DMS114 treated with DMSO at 0.1 percent for 48 hours (cell line): ENCODE results near the gene IFNL2.
"Not testable (repeated sequence)": the region's sequence is repeated elsewhere in the genome, so short reads cannot be mapped to it uniquely, and the experiment has no call there.

ENCODE experiments used
- DNase-seq: peaks from one replicate; lab custom pipeline; 2025; ENCODE audit not compliant: unreplicated experiment; lab: John Stamatoyannopoulos, UW

The IFNL2 gene

DNA sequence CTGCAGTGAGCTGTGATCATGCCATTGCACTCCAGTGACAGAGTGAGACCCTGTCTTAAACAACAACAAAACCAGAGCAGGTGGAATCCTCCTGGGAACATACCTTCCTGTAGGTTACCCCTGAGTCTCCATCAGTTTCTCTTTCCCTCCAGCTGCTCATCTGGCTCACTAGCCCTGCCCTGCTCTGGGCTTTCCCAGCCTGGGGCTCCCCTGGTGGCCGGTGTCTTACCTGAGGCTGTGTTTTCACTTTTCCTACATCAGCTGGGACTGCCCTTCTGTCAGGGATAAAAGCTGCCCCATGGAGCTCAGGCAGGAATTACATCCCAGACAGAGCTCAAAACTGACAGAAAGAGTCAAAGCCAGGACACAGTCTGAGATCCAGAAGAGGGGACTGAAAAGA is at the start of gene IFNL2:
IFNL2 (plus strand) TSS at position 312 of the 400 bp plus-strand sequence. CDS start 173 bp downstream, outside the sequence.
- DNase-seq = not testable (repeated sequence)

- DNase-seq = not testable (repeated sequence)
Measured at GRCh38 chr19:39219108-39219507, 49.1 kb upstream of the IFNL2 start.

- DNase-seq = no peak
Measured at GRCh38 chr19:39223703-39224279, 44.4 kb upstream of the IFNL2 start.

GRCh38 chr19:39224910-39225309 is 43.3 kb upstream of the IFNL2 start:
- DNase-seq = no peak

DNA sequence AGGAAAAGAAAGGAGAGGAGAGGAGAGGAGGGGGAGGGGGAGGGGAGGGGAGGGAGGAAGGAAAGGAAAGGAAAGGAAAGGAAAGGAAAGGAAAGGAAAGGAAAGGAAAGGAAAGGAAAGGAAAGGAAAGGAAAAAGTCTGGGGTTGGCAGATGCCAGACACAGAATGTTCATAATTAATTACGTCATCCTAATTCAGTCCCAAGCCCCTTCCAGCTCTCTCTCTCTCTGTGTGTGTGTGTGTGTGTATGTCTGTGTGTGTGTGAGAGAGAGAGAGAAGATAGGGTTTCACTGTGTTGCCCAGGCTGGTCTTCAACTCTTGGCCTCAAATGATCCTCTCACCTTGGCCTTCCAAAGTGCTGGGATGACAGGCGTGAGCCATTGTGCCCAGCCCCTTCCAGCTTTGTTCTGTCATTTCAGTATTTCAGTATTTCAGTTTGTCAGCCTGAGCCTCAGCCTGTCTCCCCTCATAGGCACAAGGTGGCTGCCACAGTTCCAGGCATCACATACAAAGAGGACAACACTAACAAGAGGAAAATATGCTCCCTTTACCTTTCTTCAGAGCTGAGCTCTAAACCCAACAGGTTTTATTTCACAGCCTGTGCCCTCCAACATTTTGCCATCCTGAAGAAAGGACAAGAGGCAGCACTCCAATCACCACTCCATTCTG is 38.0 kb upstream of the IFNL2 start:
- DNase-seq = no peak

DNA sequence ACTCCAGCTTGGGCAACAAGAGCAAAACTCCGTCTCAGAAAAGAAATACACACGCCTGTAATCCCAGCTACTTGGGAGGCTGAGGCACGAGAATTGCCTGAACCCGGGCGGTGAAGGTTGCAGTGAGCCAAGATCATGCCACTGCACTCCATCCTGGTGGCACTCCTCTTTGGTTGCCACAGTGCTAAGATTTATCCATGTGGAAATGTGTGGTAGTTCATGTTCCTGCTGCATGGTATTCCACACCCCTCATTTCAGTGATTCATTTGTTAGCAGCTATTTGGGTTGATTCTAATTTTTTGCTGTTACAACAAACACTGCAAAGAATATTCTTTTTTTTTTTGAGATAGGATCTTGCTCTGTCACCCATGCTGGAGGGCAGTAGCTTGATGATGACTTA is 35.5 kb upstream of the IFNL2 start:
- DNase-seq = no peak

GRCh38 chr19:39236527-39236926 is 31.7 kb upstream of the IFNL2 start:
- DNase-seq = no peak

- DNase-seq = no peak
Measured at GRCh38 chr19:39237200-39238184, 30.7 kb upstream of the IFNL2 start.

GRCh38 chr19:39238209-39238608 is 30.0 kb upstream of the IFNL2 start:
- no peak for DNase-seq

DNA sequence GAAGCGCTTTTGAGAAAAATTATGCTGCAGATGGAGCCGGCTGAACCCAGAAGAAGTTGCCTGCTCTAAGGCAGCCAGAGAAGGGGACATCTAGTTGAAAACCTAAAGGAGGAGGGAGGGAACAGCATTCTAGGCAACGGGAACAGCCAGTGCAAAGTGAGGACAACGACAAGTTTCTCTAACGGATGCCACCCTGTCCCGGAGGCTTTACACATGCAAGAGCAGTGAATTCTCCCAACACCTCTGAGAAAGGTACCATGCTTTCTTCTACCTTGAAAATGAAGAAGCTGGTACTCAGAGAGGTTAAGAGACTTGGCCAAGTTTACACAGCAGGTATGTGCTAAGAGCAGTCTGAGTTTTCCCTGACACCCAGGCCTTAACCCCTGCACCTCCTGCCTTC is 29.3 kb upstream of the IFNL2 start:
- DNase-seq = no peak

GRCh38 chr19:39240421-39240820 is 27.8 kb upstream of the IFNL2 start:
- DNase-seq = no peak

DNA sequence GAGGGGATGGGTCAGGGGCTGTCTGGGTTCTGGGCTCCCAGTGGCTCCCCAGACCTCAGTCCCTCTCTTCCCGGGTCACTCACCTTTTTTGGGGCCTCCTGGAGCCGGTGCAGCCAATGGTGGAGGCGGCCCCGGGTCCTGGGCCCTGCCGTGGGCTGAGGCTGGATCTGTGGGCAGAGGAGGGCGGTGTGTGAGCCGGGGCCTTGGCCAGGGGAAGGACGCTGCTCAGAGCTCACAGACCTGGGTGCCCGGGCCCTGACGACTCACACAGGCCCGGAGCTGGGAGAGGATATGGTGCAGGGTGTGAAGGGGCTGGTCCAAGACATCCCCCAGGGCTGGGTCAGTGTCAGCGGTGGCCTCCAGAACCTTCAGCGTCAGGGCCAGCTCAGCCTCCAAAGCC is 24.5 kb upstream of the IFNL2 start:
- not testable (repeated sequence) for DNase-seq

GRCh38 chr19:39244410-39245100 is 23.6 kb upstream of the IFNL2 start, which contains the start of gene IFNL3:
TSS of gene IFNL3 (minus strand) at chr19:39245006. CDS start at chr19:39244967, 39 bp downstream.
- DNase-seq = not testable (repeated sequence)

GRCh38 chr19:39245166-39245565 is 23.0 kb upstream of the IFNL2 start:
- DNase-seq = not testable (repeated sequence)

- no peak for DNase-seq
Measured at GRCh38 chr19:39246951-39247669, 21.1 kb upstream of the IFNL2 start.

DNA sequence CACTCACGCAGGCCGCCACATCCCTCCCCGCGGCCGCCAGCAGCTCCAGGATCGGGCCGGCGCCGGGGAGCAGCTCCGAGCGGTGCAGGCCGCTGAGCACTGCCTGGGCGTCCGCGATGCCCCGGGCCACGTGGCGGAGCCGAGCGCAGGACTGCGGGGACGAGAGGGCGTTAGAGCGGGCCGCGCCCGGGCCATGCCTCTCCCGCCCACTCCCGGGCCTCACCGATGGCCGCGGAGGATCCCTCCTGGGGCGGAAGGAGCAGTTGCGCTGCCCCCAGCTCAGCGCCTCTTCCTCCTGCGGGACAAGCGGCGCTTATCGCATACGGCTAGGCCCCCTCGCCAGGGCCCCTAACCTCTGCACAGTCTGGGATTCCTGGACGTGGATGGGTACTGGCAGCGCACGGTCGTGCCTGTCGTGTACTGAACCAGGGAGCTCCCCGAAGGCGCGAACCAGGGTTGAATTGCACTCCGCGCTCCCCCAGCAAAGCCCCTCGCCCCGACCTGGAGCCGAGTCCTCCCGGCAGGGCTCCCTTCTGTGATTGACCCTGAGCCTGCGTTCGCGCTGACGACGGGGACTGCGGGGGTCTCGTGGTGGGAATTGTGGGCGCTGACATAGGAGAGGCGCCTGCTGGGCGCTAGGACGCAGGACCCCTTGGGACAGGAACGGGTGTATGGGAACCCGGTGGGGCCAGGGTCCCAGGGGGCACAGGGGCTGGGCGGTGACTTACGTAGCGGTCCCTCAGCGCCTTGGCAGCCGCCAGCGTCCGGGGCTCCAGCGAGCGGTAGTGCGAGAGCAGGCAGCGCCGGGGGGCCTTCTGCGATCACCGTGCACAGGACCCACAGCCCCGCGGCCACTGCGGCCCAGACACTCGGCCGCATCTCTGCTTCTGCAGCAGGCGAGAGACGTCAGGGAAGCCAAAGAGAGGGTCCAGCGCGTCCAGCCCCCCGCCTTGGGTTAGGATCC is 20.2 kb upstream of the IFNL2 start:
- no peak for DNase-seq

GRCh38 chr19:39248806-39249205 is 19.4 kb upstream of the IFNL2 start, which contains the start of gene IFNL4:
TSS of gene IFNL4 (minus strand) at chr19:39248856.
- no peak for DNase-seq

DNA sequence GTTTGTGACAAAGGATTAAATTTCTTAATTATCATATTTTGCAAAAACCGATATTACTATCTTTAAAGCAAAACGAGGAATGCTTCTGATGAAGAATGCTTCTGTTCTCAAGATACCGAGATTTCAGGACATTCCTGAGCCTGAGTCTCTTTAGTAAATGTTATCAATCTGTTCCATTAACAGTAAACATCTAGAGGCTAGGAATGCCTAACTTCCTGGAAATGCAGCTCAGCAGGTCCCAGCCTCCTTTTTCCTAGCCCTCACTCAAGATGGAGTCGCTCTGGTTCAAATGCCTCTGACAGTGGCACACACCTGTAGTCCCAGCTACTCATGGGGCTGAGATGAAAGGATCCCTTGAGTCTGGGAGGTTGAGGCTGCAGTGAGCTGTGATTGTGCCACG is 17.1 kb upstream of the IFNL2 start:
- no peak for DNase-seq

DNA sequence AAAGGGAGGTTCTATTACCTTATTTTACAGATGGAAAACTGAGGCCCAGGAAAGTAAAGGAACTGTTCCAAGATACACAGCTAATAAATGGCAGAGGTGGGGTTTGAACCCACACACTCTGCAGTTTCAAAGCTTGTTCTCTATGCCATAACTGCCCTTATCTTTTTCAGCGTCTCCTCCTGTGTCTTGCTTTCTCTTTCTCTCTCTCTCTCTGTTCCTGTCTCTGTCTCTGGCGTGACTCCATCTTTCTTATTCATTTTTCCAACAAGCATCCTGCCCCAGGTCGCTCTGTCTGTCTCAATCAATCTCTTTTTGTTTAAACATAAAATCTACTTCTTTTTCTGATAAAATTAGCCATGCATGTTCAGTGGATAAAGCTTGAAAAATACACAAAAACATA is 16.4 kb upstream of the IFNL2 start:
- no peak for DNase-seq
